AG04449 (cell line): ENCODE results near the gene RAVER1.

ENCODE experiments used
- CTCF ChIA-PET: fragments of 350-600 bp; formaldehyde crosslinking; extraction: SDS; loops from one replicate; lab custom pipeline; 2021; ENCODE audit warnings: antibody characterized with exemption; lab: Yijun Ruan, JAX
- POLR2A ChIA-PET: fragments of 400-600, 350-600 bp; formaldehyde crosslinking; extraction: SDS; loops from one replicate; lab custom pipeline; 2020; ENCODE audit warnings: antibody characterized with exemption, inconsistent platforms; lab: Yijun Ruan, JAX
- DNase-seq: peaks from one replicate; pipeline ENCODE4 v3.0.0-alpha.2; 2010; ENCODE audit warnings: low read depth, low spot score
- H3K4me3 ChIP-seq: 2 replicates; pipeline ENCODE4 v1.5.1; 2011; ENCODE audit warnings: low read depth, mild to moderate bottlenecking, control low read depth, low read length
- CTCF ChIP-seq: IDR thresholded peaks from one replicate; pipeline ENCODE4 v1.5.1; 2011; ENCODE audit warnings: mild to moderate bottlenecking, moderate library complexity, low read length, control low read depth, inconsistent platforms; ENCODE audit not compliant: insufficient read depth; ENCODE audit errors: missing control alignments

RAVER1 gene

GRCh38 chr19:10332158-10332964 is 968 bp downstream of the RAVER1 start:
- H3K4me3 ChIP-seq = peak overlapping the region; percentile 87
- DNase-seq = no peak
- TF ChIP-seq CTCF = no peak
- ChIA-PET CTCF (interaction anchor here (0.6 to 4.4 kb wide), 6 partner anchors 14 to 73 kb away, joined by 3 to 21 read pairs (median 4); no protein-coding TSS in a partner anchor), POLR2A (interaction anchor here (1.4 kb wide), 1 partner anchor 55 kb away, joined by 5 read pairs; no protein-coding TSS in a partner anchor)

- ChIA-PET CTCF (interaction anchor here (1.4 to 1.9 kb wide), 2 partner anchors 38 to 60 kb away, joined by 5 read pairs; no protein-coding TSS in a partner anchor), POLR2A (interaction anchor here (0.8 kb wide), 1 partner anchor 41 kb away, joined by 4 read pairs; no protein-coding TSS in a partner anchor)
- no peak for DNase-seq
- TF ChIP-seq CTCF = no peak
- no peak overlapping the region for H3K4me3 ChIP-seq
Observed at GRCh38 chr19:10329555-10329954, 3.8 kb downstream of the RAVER1 start.

GRCh38 chr19:10328558-10329429 is 4.5 kb downstream of the RAVER1 start:
- no peak overlapping the region for H3K4me3 ChIP-seq
- CTCF ChIA-PET = interaction anchor here (1.9 kb wide), 1 partner anchor 37 kb away, joined by 5 read pairs; no protein-coding TSS in a partner anchor
- no peak for TF ChIP-seq CTCF
- POLR2A ChIA-PET = no interaction called here
- no peak for DNase-seq

GRCh38 chr19:10327793-10328192 is 5.5 kb downstream of the RAVER1 start:
- CTCF ChIA-PET = interaction anchor here (1.7 kb wide), 1 partner anchor 61 kb away, joined by 5 read pairs; no protein-coding TSS in a partner anchor
- TF ChIP-seq CTCF = no peak

GRCh38 chr19:10325732-10326131 is 7.6 kb downstream of the RAVER1 start:
- DNase-seq = no peak
- CTCF ChIA-PET = interaction anchor here (0.7 to 1.6 kb wide), 4 partner anchors 9 to 67 kb away, joined by 3 to 4 read pairs (median 4); no protein-coding TSS in a partner anchor
- POLR2A ChIA-PET = no interaction called here
- TF ChIP-seq CTCF = no peak
- H3K4me3 ChIP-seq = no peak overlapping the region

More at GRCh38 chr19:10327793-10328192, 5.5 kb downstream of the RAVER1 start:
- POLR2A ChIA-PET = interaction anchor here (0.8 kb wide), 1 partner anchor 17 kb away, joined by 3 read pairs; no protein-coding TSS in a partner anchor
- no peak overlapping the region for H3K4me3 ChIP-seq
- DNase-seq = no peak
